ENCODE measurements around the gene RIC8B. TPM values are rescaled to one million over a fixed set of nuclear protein-coding genes. Genes with fewer than 3 reads are reported as not detected.
A peak's percentile ranks its signal among the peaks of the same experiment; 100 is the strongest.

The RIC8B gene
- total and polyA plus RNA-seq, 2 of the 8 experiments (the other 6 are each of a cell fraction or from before 2014, with no cell fraction given) = 8.2 to 25.3 TPM

DNA sequence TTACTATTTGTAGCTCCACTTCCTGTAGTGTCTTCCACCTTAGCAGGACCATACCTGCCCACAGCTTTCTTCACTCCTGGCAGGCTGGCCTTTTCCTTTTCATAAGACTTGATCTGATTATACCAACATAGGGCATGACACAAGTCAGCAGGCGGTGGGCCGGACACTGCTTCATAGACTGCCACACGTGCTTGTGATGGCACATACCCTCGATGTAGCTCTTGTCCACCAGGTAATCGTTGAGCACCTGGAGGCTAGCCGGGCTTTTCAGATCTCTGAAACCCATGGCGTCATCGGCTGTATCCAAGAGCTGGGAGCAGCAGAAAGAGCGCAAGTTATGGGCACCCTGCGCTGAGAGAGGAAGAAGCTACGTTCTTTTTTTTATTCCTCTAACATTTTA, 127.6 kb downstream of the RIC8B start:
- Histone ChIP-seq H3K4ac (replicated peaks; ENCODE audit: insufficient read length, low read depth, low read length) (no peak overlapping the region), H3K18ac (ENCODE audit: extremely low read depth, low read length) (no peak overlapping the region), H3K27me3 (replicated peaks in 1 of 4; ENCODE audit: control insufficient read depth in 3 of 4, extremely low read depth in 1 of 4, insufficient read depth in 3 of 4, low read length in 3 of 4) (peaks cover 2 to 13% (median 9%) of the 10 kb centered on the region in 4 experiments; a peak in 6 of 7 replicates), H4K91ac (replicated peaks; ENCODE audit: insufficient read length, low read length) (no peak overlapping the region), H3K27ac (ENCODE audit: low read depth, low read length) (no peak overlapping the region), H3K56ac (replicated peaks; ENCODE audit: insufficient read length, low read depth, low read length) (no peak overlapping the region), H4K8ac (ENCODE audit: extremely low read depth, insufficient read depth, low read length) (no peak overlapping the region), H2BK12ac (ENCODE audit: low read depth, low read length) (peak overlapping the region; percentile 17; the same call in 1 of the 2 replicates), H2AFZ (ENCODE audit: low read length) (no peak overlapping the region), H3K23me2 (ENCODE audit: low read depth, low read length) (peaks cover 7% of the 10 kb centered on the region), H4K5ac (ENCODE audit: insufficient read length, low read depth, low read length) (no peak overlapping the region), H3K79me2 (ENCODE audit: control insufficient read depth in 1 of 2, insufficient read depth in 2 of 2, low read length in 2 of 2) (no peaks in the 10 kb centered on the region), H4K20me1 (replicated peaks in 1 of 2; ENCODE audit: control insufficient read depth in 1 of 2, insufficient read depth in 2 of 2, low read length in 2 of 2) (no peaks in the 10 kb centered on the region), H2BK20ac (ENCODE audit: low read length) (no peak overlapping the region), H2BK5ac (ENCODE audit: low read depth, low read length) (no peak overlapping the region), H3K4me3 (ENCODE audit: extremely low read depth in 1 of 4, insufficient read depth in 2 of 4, low read depth in 3 of 4, low read length in 4 of 4) (no peak overlapping the region), H2AK5ac (ENCODE audit: low read depth, low read length) (no peak overlapping the region), H3K79me1 (ENCODE audit: low read depth, low read length) (no peaks in the 10 kb centered on the region), H3K9ac (replicated peaks in 1 of 4; ENCODE audit: extremely low read depth in 1 of 4, low read depth in 3 of 4, low read length in 3 of 4) (no peak overlapping the region), H2BK120ac (replicated peaks; ENCODE audit: low read depth, low read length) (no peak overlapping the region), H3K4me1 (replicated peaks in 1 of 4; ENCODE audit: control insufficient read depth in 3 of 4, insufficient read depth in 4 of 4, low read length in 3 of 4) (peaks cover 0 to 4% (median under 1%) of the 10 kb centered on the region in 4 experiments; a peak in 4 of 7 replicates), H2BK15ac (ENCODE audit: low read length) (no peak overlapping the region), H3K9me3 (ENCODE audit: insufficient read depth in 2 of 2, low read depth in 1 of 2, low read length in 1 of 2) (no peaks in the 10 kb centered on the region), H3K23ac (ENCODE audit: insufficient read length) (no peak overlapping the region), H3K36me3 (ENCODE audit: control insufficient read depth in 2 of 4, insufficient read depth in 4 of 4, low read length in 3 of 4) (no peaks in the 10 kb centered on the region), H3K14ac (ENCODE audit: insufficient read length) (no peak overlapping the region), H3K4me2 (ENCODE audit: insufficient read depth in 1 of 2, low read depth in 2 of 2, low read length in 2 of 2) (no peak overlapping the region)
- WGBS, 2 experiments (ENCODE audit: extremely low coverage in 1 of 2, insufficient coverage in 1 of 2, insufficient read length in 1 of 2, insufficient replicate concordance in 2 of 2, low coverage in 1 of 2, low lambda C conversion rate in 2 of 2, missing lambda C conversion rate in 1 of 2) = 84% methylated on average over 11 of the region's 11 CpGs; no CpG with 5 or more reads in 1 of the 2 experiments
- DNase-seq (ENCODE audit: low read depth in 1 of 2, low spot score in 2 of 2) = no peak
- FAIRE-seq = no peak
- POLR2A ChIA-PET (ENCODE audit: partially characterized antibody) = interaction anchor here (0.8 to 1.3 kb wide), 2 partner anchors 11 to 62 kb away, joined by 3 to 4 read pairs; no protein-coding TSS in a partner anchor
- TF ChIP-seq SP1 (IDR thresholded peaks at IDR 0.05; ENCODE audit: low read depth, low read length) (no peak), KDM4A (IDR thresholded peaks at IDR 0.05; ENCODE audit: low read depth, low read length, severe bottlenecking) (no peak), ZNF274 (IDR thresholded peaks at IDR 0.05; ENCODE audit: borderline replicate concordance, extremely low read depth, low read length) (no peak), TCF12 (IDR thresholded peaks at IDR 0.05; ENCODE audit: low read depth, low read length) (no peak)
- CTCF ChIA-PET (ENCODE audit: partially characterized antibody) = interaction anchor here (0.6 to 4.0 kb wide), 4 partner anchors 10 to 587 kb away, joined by 3 to 15 read pairs (median 10); no protein-coding TSS in a partner anchor
